Stimulated activated CD8-positive, alpha-beta memory T cell treated with anti-CD3 and anti-CD28 coated beads, Interleukin-4, amount 100 ng/mL, for 4 hours (primary cell): Measurements from ENCODE around the gene NSG2.
"Not testable (repeated sequence)": the region's sequence is repeated elsewhere in the genome, so short reads cannot be mapped to it uniquely, and the experiment has no call there.

ENCODE experiments used
- DNase-seq, 2 donors: peaks; one replicate each; pipeline ENCODE4 v3.0.0-alpha.2; 2020; ENCODE audit warnings: low read depth in 2 of 2, low spot score in 1 of 2

Gene NSG2

GRCh38 chr5:174098694-174099093 is 53.2 kb downstream of the NSG2 start:
- DNase-seq: no peak

GRCh38 chr5:174100490-174100889 is 55.0 kb downstream of the NSG2 start:
- DNase-seq: no peak

GRCh38 chr5:174101195-174101730 is 55.8 kb downstream of the NSG2 start:
- no peak for DNase-seq

GRCh38 chr5:174102574-174102973 is 57.1 kb downstream of the NSG2 start:
- not testable (repeated sequence) for DNase-seq

- no peak for DNase-seq
Observed at GRCh38 chr5:174106997-174107655, 61.6 kb downstream of the NSG2 start.

GRCh38 chr5:174108745-174109144 is 63.2 kb downstream of the NSG2 start:
- DNase-seq: no peak

GRCh38 chr5:174109698-174110260 is 64.3 kb downstream of the NSG2 start:
- no peak for DNase-seq

- DNase-seq: no peak
Observed at GRCh38 chr5:174110310-174110709, 64.8 kb downstream of the NSG2 start.

GRCh38 chr5:174111287-174111973 is 65.9 kb downstream of the NSG2 start:
- DNase-seq: no peak

- no peak for DNase-seq
Observed at GRCh38 chr5:174115226-174115625, 69.7 kb downstream of the NSG2 start.

GRCh38 chr5:174118823-174119467 is 73.4 kb downstream of the NSG2 start:
- DNase-seq: no peak

- DNase-seq: no peak
Observed at GRCh38 chr5:174119468-174119881, 74.0 kb downstream of the NSG2 start.

- DNase-seq: no peak
Observed at GRCh38 chr5:174120401-174121005, 75.0 kb downstream of the NSG2 start.

GRCh38 chr5:174134545-174134944 is 89.0 kb downstream of the NSG2 start:
- no peak for DNase-seq

GRCh38 chr5:174139623-174140022 is 94.1 kb downstream of the NSG2 start:
- DNase-seq: no peak

- no peak for DNase-seq
Observed at GRCh38 chr5:174140452-174141020, 95.0 kb downstream of the NSG2 start.

- DNase-seq: no peak
Observed at GRCh38 chr5:174141398-174141797, 95.9 kb downstream of the NSG2 start.

- no peak for DNase-seq
Observed at GRCh38 chr5:174145091-174145490, 99.6 kb downstream of the NSG2 start.

GRCh38 chr5:174145821-174146220 is 100.3 kb downstream of the NSG2 start:
- no peak for DNase-seq

- no peak for DNase-seq
Observed at GRCh38 chr5:174146556-174146955, 101.0 kb downstream of the NSG2 start.

- DNase-seq: not testable (repeated sequence)
Observed at GRCh38 chr5:174147012-174147411, 101.5 kb downstream of the NSG2 start.
